WERI-Rb-1 (cell line): Measurements from ENCODE around the gene SLC2A9.
A peak's percentile ranks its signal among the peaks of the same experiment; 100 is the strongest.

Experiments used
- DNase-seq: peaks from one replicate; pipeline ENCODE4 v3.0.0-alpha.2; 2020
- H3K27ac ChIP-seq: fragments of 250-450 bp; sonication (Bioruptor Pico); 2 replicates; pipeline ENCODE4 v1.5.1; 2020; ENCODE audit warnings: mild to moderate bottlenecking, moderate library complexity
- H3K27me3 ChIP-seq: fragments of 250-450 bp; sonication (Bioruptor Pico); 2 replicates; pipeline ENCODE4 v1.5.1; 2021; ENCODE audit warnings: mild to moderate bottlenecking, low read depth, moderate library complexity; ENCODE audit not compliant: insufficient read depth, severe bottlenecking
- H3K36me3 ChIP-seq: fragments of 250-450 bp; sonication (Bioruptor Pico); 2 replicates; pipeline ENCODE4 v1.5.1; 2020; ENCODE audit warnings: mild to moderate bottlenecking, moderate library complexity
- H3K4me3 ChIP-seq: 2 replicates; pipeline ENCODE4 v1.5.1; 2011; ENCODE audit warnings: low read depth, mild to moderate bottlenecking, control low read depth, low read length
- H3K9me3 ChIP-seq: fragments of 250-450 bp; sonication (Bioruptor Pico); 2 replicates; pipeline ENCODE4 v1.5.1; 2021; ENCODE audit warnings: mild to moderate bottlenecking, moderate library complexity; ENCODE audit not compliant: severe bottlenecking
- CTCF ChIP-seq: IDR thresholded peaks from 2 replicates; pipeline ENCODE4 v1.5.1; 2011; ENCODE audit warnings: low read depth, mild to moderate bottlenecking, control low read depth, inconsistent platforms, low read length

Gene SLC2A9

GRCh38 chr4:10022346-10023049 is 1.2 kb upstream of the SLC2A9 start:
- no peaks in the 10 kb centered on the region for H3K9me3 ChIP-seq
- no peaks in the 10 kb centered on the region for H3K36me3 ChIP-seq
- H3K27ac ChIP-seq, result no peak overlapping the region
- no peak for TF ChIP-seq CTCF
- DNase-seq, result no peak
- H3K4me3 ChIP-seq, result no peak overlapping the region
- H3K27me3 ChIP-seq, result no peaks in the 10 kb centered on the region

- DNase-seq, result no peak
- H3K4me3 ChIP-seq, result no peak overlapping the region
- H3K27me3 ChIP-seq, result no peaks in the 10 kb centered on the region
- no peaks in the 10 kb centered on the region for H3K9me3 ChIP-seq
- no peak for TF ChIP-seq CTCF
- no peaks in the 10 kb centered on the region for H3K36me3 ChIP-seq
- no peak overlapping the region for H3K27ac ChIP-seq
Measured at GRCh38 chr4:10021653-10022023, 341 bp upstream of the SLC2A9 start.

GRCh38 chr4:10020106-10020505 is 1.2 kb downstream of the SLC2A9 start:
- Histone ChIP-seq H3K27me3 (no peaks in the 10 kb centered on the region), H3K36me3 (no peaks in the 10 kb centered on the region), H3K9me3 (no peaks in the 10 kb centered on the region), H3K4me3 (no peak overlapping the region), H3K27ac (no peak overlapping the region)
- no peak for DNase-seq
- no peak for TF ChIP-seq CTCF

GRCh38 chr4:10019521-10020051 is 1.7 kb downstream of the SLC2A9 start:
- Histone ChIP-seq H3K27me3 (no peaks in the 10 kb centered on the region), H3K9me3 (no peaks in the 10 kb centered on the region), H3K27ac (peak overlapping the region; percentile 83), H3K36me3 (no peaks in the 10 kb centered on the region), H3K4me3 (peak overlapping the region; percentile 61)
- no peak for TF ChIP-seq CTCF
- DNase-seq, result no peak

GRCh38 chr4:10018818-10019461 is 2.4 kb downstream of the SLC2A9 start:
- Histone ChIP-seq H3K9me3 (no peaks in the 10 kb centered on the region), H3K27me3 (no peaks in the 10 kb centered on the region), H3K36me3 (no peaks in the 10 kb centered on the region), H3K27ac (peak overlapping the region; percentile 83), H3K4me3 (peak overlapping the region; percentile 61)
- peak; percentile 99 for TF ChIP-seq CTCF
- peak; percentile 97 for DNase-seq
